ENCODE results near the gene ATRNL1.

DNA sequence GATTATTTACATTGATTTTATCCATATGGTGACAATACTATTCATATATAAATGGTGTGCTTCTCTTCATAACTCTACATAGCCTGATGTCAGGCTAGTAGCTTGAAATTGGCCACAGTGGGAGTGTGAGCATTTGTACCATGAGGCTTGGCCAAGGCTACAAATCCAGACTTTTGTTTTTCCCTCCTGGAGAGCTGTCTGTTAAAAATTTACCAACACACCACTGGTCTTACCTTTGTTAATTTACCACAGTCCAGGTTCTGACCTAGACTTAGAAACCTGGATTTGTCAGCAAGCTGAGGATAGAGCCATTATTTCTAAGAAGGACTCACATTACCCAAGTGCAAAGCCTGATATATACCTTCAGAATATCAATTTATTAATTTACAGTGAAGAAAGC is 45.5 kb upstream of the ATRNL1 start:
- TF ChIP-seq, protein P1, sequence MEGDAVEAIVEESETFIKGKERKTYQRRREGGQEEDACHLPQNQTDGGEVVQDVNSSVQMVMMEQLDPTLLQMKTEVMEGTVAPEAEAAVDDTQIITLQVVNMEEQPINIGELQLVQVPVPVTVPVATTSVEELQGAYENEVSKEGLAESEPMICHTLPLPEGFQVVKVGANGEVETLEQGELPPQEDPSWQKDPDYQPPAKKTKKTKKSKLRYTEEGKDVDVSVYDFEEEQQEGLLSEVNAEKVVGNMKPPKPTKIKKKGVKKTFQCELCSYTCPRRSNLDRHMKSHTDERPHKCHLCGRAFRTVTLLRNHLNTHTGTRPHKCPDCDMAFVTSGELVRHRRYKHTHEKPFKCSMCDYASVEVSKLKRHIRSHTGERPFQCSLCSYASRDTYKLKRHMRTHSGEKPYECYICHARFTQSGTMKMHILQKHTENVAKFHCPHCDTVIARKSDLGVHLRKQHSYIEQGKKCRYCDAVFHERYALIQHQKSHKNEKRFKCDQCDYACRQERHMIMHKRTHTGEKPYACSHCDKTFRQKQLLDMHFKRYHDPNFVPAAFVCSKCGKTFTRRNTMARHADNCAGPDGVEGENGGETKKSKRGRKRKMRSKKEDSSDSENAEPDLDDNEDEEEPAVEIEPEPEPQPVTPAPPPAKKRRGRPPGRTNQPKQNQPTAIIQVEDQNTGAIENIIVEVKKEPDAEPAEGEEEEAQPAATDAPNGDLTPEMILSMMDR (IDR thresholded peaks at IDR 0.05; ENCODE audit: low read depth, low read length, poor library complexity, severe bottlenecking): no peak
- TF ChIP-seq EZH2phosphoT487 (IDR thresholded peaks at IDR 0.05; ENCODE audit: borderline replicate concordance, low read length): no peak

All from DOHH2 (cell line).